Gastrocnemius medialis (tissue), 4 donors: Measurements from ENCODE around the gene DNAJC18. TPM values are rescaled to one million over a fixed set of nuclear protein-coding genes. Genes with fewer than 3 reads are reported as not detected.

Source experiments
- ATAC-seq, 2 donors: fragments of 150-250 bp; one replicate each; pipeline ENCODE4 v1.9.1; 2016
- DNase-seq, 2 donors: peaks; one replicate each; pipeline ENCODE4 v3.0.0-alpha.2; 2019
- H3K27ac ChIP-seq, 4 donors: fragments of 200-600 bp; sonication (generic); 1 replicate in 1 of 4; 2 replicates in 3 of 4; pipeline ENCODE4 v1.5.1; 2016 to 2018; ENCODE audit warnings: mild to moderate bottlenecking in 2 of 4, moderate library complexity in 1 of 4
- H3K27me3 ChIP-seq, 3 donors: fragments of 200-600 bp; sonication (generic) in 2 of 3; 1 replicate in 1 of 3; 2 replicates in 2 of 3; pipeline versions ENCODE4 v1.5.1 to v1.6.0; 2016 to 2019; ENCODE audit warnings: mild to moderate bottlenecking in 1 of 3, moderate library complexity in 1 of 3
- H3K36me3 ChIP-seq, 2 donors: fragments of 200-600 bp; sonication (generic) in 1 of 2; one replicate each; pipeline ENCODE4 v1.5.1; 2017 to 2018
- H3K4me1 ChIP-seq, 2 donors: fragments of 200-600 bp; sonication (generic) in 1 of 2; one replicate each; pipeline ENCODE4 v1.5.1; 2016 to 2017; ENCODE audit warnings: mild to moderate bottlenecking in 2 of 2
- H3K4me3 ChIP-seq, 4 donors: fragments of 200-600 bp; sonication (generic) in 3 of 4; 1 replicate in 1 of 4; 2 replicates in 3 of 4; pipeline ENCODE4 v1.5.1; 2016 to 2019; ENCODE audit warnings: mild to moderate bottlenecking in 2 of 4
- H3K9me3 ChIP-seq, 3 donors: fragments of 200-600 bp; sonication (generic) in 2 of 3; 1 replicate in 1 of 3; 2 replicates in 2 of 3; pipeline ENCODE4 v1.5.1; 2016 to 2019
- POLR2A ChIP-seq, 2 donors: fragments of 450-650 bp; IDR thresholded peaks; one replicate each; pipeline ENCODE4 v1.6.1; 2017; ENCODE audit warnings: antibody characterized with exemption in 2 of 2, mild to moderate bottlenecking in 2 of 2, moderate library complexity in 2 of 2
- in situ Hi-C, 4 donors: fragments of 200-750 bp; cut with MboI; loops; one replicate each; pipeline versions ENCODE4 v1.15.0 to v1.8.0; 2017; ENCODE audit warnings: low sequenced_read_pairs in 4 of 4
- intact Hi-C: fragments of 100-400 bp; cut with DNase I; formaldehyde crosslinking; loops from one replicate; pipeline ENCODE4 v1.15.1; 2023; ENCODE audit warnings: low total_unique reads
- total RNA-seq, 4 donors: library from RNA; depleted of rRNA; stranded (reverse); fragments of >200 nt; gene quantifications; one replicate each; pipeline versions ENCODE4 v1.1.0 to v1.2.3, GENCODE V29; 2016
- TF ChIP-seq, protein P1 (sequence below), 5 experiments: fragments of 450-650 bp in 3 of 5; fragments of 200-600 bp in 2 of 5; sonication (generic) in 2 of 5; IDR thresholded peaks in 4 of 5; conservative IDR thresholded peaks in 1 of 5; 1 replicate in 4 of 5; 2 replicates in 1 of 5; pipeline ENCODE4 v1.5.1; 2016 to 2019; ENCODE audit warnings: antibody characterized with exemption in 5 of 5, mild to moderate bottlenecking in 3 of 5, moderate library complexity in 3 of 5

DNAJC18 gene
- total RNA-seq, 4 donors from 2014 or later, result 5.1 to 21.7 (median 13.3) TPM

DNA sequence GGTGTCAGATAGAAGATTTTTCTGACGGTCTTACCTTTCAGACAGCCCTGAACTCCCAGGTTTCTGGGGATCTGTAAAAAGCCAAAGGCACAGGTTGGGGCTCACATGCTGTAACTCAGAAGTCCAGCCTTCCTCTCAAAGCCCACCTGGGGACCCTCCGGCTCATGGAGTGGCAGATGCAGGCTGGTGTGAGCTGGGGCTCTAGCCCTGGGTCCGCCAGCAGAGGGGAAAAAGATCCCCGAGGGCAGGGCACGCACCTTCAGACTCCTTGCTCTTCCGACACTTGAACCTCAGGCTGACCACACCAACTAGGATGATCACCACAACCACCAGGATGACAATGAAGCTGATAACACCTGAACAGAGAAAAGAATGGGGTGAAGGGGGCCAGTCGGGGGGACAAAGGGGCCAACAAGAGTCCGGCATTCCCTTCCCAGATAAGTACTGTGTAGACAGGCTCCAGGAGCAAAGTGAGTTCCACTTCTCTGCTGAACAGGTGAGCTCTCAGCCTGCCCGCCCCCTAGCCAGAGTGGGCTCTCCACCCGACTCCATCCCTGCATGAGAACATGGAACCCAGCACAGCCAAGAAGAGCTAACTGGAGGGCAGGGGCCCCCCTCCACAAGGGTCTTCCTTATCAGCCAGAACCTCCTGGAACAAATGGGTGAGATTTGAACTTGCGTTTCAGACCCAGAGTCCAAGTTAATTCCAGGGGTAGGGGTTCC lies 15.4 kb upstream of the DNAJC18 start:
- in situ Hi-C loops (no loop called here), intact Hi-C loops (no loop called here)
- H3K36me3 ChIP-seq, result no peaks in the 10 kb centered on the region

DNA sequence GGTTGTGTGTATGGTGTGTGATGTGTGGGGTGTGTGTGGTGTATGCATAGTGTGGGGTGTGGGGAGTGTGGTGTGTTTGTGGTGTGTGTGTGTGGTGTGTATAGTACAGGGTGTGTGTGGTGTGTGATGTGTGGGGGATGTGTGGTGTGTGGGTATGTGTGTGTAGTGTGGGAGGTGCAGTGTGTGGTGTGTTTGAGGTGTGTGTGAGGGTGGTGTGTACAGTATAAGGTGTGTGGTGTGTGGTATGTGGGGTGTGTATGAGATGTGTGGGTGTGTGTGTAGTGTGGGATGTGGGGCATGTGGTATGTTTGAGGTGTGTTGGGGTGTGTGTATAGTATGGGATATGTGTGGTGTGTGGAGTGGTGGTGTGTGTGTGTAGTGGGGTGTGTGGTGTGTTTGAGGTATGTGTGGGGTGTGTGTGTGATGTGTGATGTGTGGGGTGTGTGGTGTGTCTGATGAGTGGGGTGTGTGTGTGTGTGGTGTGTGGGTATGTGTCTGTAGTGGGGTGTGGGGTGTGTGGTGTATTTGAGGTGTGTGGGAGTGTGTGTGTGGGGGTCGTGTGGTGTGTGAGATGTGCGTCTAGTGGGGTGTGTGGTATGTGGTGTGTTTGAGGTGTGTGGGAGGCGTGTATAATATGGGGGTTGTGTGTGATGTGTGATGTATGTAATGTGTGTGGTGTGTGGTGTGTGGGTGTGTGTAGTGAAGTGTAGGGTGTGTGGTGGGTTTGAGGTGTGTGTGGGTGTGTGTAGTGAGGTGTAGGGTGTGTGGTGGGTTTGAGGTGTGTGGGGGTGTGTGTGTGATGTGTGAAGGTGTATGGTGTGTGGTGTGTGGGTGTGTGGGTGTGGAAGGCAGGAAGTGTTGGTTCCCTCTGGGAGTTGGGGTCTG lies 14.6 kb upstream of the DNAJC18 start:
- Histone ChIP-seq H3K4me3 (no peak overlapping the region), H3K27ac (no peak overlapping the region), H3K36me3 (no peaks in the 10 kb centered on the region), H3K4me1 (no peaks in the 10 kb centered on the region), H3K9me3 (no peaks in the 10 kb centered on the region), H3K27me3 (no peaks in the 10 kb centered on the region)
- intact Hi-C loops (no loop called here), in situ Hi-C loops (no loop called here)
- no peak for DNase-seq
- TF ChIP-seq, protein P1, sequence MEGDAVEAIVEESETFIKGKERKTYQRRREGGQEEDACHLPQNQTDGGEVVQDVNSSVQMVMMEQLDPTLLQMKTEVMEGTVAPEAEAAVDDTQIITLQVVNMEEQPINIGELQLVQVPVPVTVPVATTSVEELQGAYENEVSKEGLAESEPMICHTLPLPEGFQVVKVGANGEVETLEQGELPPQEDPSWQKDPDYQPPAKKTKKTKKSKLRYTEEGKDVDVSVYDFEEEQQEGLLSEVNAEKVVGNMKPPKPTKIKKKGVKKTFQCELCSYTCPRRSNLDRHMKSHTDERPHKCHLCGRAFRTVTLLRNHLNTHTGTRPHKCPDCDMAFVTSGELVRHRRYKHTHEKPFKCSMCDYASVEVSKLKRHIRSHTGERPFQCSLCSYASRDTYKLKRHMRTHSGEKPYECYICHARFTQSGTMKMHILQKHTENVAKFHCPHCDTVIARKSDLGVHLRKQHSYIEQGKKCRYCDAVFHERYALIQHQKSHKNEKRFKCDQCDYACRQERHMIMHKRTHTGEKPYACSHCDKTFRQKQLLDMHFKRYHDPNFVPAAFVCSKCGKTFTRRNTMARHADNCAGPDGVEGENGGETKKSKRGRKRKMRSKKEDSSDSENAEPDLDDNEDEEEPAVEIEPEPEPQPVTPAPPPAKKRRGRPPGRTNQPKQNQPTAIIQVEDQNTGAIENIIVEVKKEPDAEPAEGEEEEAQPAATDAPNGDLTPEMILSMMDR (IDR thresholded peaks at IDR 0.05 in 4 of 5, conservative IDR thresholded peaks at IDR 0.05 in 1 of 5), result no peak
- no peak for TF ChIP-seq POLR2A (IDR thresholded peaks at IDR 0.05)
- ATAC-seq, result no peak

More for the DNA sequence above, 15.4 kb upstream of the DNAJC18 start:
- Histone ChIP-seq H3K27me3 (no peaks in the 10 kb centered on the region), H3K4me1 (no peaks in the 10 kb centered on the region), H3K4me3 (no peak overlapping the region), H3K27ac (no peak overlapping the region), H3K9me3 (no peaks in the 10 kb centered on the region)
- DNase-seq (no peak), ATAC-seq (no peak)
- no peak for TF ChIP-seq POLR2A (IDR thresholded peaks at IDR 0.05)
- TF ChIP-seq, protein P1 (IDR thresholded peaks at IDR 0.05 in 4 of 5, conservative IDR thresholded peaks at IDR 0.05 in 1 of 5), result no peak

DNA sequence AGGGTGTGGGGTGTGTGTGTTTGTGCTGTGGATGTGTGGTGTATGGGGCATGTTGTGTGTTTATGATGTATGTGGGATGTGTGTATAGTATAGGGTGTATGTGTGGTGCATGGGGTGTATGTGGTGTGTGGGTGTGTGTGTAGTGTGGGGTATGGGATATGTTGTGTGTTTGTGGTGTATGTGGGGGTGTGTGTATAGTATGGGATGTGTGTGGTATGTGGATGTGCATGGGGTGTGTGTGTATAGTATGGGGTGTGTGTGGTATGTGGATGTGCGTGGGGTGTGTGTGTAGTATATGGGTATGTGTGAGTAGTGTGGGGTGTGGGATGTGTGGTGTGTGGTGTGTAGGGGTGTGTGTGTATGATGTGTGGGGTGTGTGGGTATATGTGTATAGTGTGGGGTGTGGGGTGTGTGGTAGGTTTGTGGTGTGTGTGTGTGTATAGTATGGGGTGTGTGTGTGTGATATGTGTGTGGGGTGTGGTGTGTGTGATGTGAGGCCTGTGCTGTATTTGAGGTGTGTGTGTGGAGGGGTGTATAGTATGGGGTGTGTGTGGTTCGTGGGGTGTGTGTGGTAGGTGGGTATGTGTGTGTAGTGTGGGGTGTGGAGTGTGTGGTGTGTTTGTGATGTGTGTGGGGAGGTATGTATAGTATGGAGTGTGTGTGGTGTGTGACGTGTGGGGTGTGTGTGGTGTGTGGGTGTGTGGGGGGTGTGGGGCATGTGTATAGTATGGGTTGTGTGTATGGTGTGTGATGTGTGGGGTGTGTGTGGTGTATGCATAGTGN lies 12.7 kb upstream of the DNAJC18 start:
- H3K27ac ChIP-seq, result no peak overlapping the region
- H3K27me3 ChIP-seq, result no peaks in the 10 kb centered on the region
- no peaks in the 10 kb centered on the region for H3K36me3 ChIP-seq
- DNase-seq (no peak), ATAC-seq (no peak)
- TF ChIP-seq POLR2A (IDR thresholded peaks at IDR 0.05), result no peak
- TF ChIP-seq, protein P1 (IDR thresholded peaks at IDR 0.05 in 4 of 5, conservative IDR thresholded peaks at IDR 0.05 in 1 of 5), result no peak
- H3K9me3 ChIP-seq, result no peaks in the 10 kb centered on the region
- H3K4me1 ChIP-seq, result no peaks in the 10 kb centered on the region
- in situ Hi-C loops (no loop called here), intact Hi-C loops (no loop called here)
- no peak overlapping the region for H3K4me3 ChIP-seq

DNA sequence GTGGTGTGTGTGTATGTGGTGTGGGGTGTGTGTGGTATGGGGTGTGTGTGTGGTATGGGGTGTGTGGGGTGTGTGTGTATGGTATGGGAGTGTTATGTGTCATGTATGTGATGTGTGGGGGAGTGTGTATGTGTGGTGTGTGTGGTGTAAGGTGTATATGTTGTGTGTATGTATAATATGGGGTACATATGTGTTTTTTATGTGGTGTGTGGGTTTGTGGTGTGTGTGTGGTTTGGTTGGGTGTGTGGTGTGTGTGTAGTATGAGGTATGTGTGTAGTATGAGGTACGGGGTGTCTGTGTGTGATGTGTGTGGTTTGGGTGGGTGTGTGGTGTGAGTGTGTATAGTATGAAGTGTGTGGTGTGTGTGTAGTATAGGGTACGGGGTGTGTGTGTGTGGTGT lies 11.9 kb upstream of the DNAJC18 start:
- intact Hi-C loops, result no loop called here
- no peak for TF ChIP-seq POLR2A (IDR thresholded peaks at IDR 0.05)
- TF ChIP-seq, protein P1 (IDR thresholded peaks at IDR 0.05 in 4 of 5, conservative IDR thresholded peaks at IDR 0.05 in 1 of 5), result no peak
- ATAC-seq (no peak), DNase-seq (no peak)
- no peaks in the 10 kb centered on the region for H3K4me1 ChIP-seq
- no peaks in the 10 kb centered on the region for H3K9me3 ChIP-seq
- in situ Hi-C loops, result no loop called here
- H3K27me3 ChIP-seq, result no peaks in the 10 kb centered on the region
- no peak overlapping the region for H3K27ac ChIP-seq
- H3K4me3 ChIP-seq, result no peak overlapping the region
- H3K36me3 ChIP-seq, result no peaks in the 10 kb centered on the region
